Brain pericyte (primary cell): Measurements from ENCODE around the gene FLT4.
"Not testable (repeated sequence)": the region's sequence is repeated elsewhere in the genome, so short reads cannot be mapped to it uniquely, and the experiment has no call there.

Experiments
- DNase-seq: peaks from one replicate; pipeline ENCODE4 v3.0.0-alpha.2; 2012; ENCODE audit warnings: low read depth, low spot score

FLT4 gene

DNA sequence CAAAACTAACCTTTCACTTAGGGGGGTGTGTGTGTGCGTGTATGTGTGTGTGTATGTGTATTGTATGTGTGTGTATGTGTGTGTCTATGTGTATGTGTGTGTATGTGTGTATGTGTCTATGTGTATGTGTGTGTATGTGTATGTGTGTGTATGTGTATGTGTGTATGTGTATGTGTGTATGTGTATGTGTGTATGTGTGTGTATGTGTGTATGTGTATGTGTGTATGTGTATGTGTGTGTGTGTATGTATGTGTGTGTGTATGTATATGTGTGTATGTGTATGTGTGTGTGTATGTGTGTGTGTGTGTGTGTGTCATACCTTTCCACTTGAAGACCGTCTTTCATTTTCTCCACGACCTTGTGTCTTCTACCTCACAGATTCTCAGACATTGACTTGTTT lies 20.8 kb upstream of the FLT4 start:
- DNase-seq = no peak

DNA sequence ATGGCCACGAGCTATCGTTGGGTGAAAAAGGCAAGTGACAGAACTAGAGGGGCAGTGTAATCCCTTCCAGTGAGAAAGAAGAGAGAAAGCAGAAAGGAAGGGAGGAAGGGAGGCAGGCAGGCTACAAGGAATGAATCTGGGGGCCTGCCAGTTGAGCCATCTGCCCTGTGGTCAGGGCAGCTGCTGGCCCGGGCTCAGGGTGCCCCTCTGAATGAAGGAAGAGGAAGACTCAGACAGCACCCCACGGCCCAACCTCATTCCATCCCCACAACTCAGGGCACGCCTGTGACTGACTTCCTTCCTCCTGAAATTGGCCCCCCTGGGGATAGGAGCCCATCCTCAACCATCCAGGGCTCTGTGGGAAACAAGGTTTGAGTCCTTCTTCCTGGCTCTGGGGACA lies 20.3 kb upstream of the FLT4 start:
- no peak for DNase-seq

DNA sequence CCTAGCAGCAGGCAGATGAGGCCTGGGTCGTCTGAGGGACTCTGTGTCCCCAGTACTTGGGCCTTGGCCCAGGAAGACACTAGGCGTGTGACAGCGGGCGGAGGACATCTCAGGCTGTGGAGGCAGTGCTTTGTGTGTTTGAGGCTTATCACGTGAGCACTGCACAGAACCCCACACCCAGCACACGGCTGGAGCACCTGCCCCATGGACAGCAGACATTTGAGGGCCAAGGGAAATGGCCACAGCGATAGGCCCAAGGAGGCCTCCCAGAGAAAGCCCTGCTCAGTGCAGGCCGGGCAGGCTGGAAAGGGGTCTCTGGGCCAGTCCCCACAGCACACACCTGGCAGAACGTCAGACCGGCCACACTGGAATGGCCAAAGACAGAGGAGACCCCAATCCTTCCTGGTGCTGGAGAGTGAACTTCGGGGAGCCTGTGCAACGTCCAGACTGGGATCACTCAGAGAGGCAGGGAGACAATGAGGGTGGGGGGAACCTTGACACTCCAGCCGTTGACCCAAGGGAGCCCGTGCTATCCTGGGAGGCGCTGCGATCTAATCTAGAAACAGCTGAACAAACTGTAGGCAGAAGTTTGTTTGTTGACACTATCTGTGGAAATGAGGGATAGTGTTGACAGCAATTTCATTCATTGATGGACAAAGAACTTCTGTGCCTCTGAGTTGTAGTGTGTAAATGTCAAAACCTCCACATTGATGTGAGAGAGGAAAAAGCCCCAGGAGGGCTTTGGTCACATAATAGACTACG lies 19.6 kb upstream of the FLT4 start:
- DNase-seq = no peak

DNA sequence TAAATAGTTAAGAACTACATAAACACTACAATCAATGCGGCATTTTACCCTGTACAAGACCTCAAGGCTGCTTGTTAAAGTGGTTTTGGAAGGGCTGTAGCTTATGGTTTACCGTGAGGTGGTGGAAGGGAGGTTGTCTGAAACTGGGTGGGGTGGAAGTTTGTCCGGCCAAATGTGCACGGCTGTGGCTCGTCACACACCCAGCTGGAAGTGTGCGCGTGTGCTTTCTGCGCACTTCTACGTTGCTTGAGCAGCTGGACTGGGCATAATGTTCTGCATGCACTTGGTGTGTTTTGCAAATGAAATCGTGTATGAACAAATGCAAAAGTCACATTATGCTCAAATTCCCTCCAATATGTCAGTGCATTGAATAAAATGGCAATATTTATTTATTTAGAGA lies 17.4 kb upstream of the FLT4 start:
- DNase-seq = no peak

GRCh38 chr5:180665682-180666404 lies 16.4 kb upstream of the FLT4 start:
- DNase-seq = no peak

GRCh38 chr5:180658774-180659564 lies 9.6 kb upstream of the FLT4 start:
- DNase-seq = no peak

- not testable (repeated sequence) for DNase-seq
Observed at GRCh38 chr5:180655243-180655642, 5.8 kb upstream of the FLT4 start.

DNA sequence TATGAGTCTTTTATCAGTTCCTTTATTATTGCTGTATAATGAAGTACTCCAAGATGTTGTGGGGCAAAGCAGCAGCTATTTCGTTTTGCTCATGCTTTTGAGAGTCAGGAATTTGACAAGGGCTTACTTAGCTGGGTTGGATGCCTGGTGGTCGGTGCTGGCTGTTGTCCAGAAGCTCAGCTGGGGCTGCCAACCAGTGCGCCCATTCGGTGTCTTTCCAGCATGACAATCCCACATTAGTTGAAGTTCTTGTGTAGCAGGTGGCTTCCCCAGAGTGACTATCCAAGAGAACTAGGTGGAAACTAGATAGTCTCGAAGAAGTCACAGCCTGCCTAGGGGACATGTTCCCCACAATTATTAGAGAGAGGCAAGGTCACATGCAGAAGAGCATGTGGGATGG lies 3.4 kb upstream of the FLT4 start:
- DNase-seq = no peak

- no peak for DNase-seq
Observed at GRCh38 chr5:180652346-180652745, 2.9 kb upstream of the FLT4 start.

GRCh38 chr5:180648658-180649296 lies 623 bp downstream of the FLT4 start:
- no peak for DNase-seq

DNA sequence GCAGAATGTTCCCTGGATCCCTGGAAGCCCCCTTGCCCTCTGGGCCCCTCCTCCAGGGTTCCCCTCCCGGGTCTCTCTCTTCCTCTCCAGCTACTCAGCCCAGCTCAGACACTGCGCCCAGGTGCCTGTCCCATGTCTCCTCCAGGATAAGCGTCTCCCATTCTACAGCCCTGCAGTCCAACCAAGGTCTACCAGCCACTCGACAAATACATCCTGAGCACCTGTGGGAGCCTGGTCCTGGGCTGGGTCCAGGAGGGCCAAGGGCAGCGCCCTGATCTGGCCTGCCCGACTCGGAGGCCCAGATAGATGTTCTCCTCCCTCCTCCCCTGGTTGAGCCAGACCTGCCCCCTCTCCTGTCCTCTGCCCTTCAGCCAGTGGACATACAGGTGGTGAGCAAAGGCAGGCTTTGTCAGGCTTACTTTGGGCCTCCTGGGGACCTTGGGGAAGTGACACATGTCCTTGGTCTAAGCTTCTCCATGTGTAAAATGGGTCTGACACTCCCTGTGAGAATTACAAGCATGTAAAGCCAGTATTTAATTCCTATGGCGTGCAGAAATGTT lies 1.4 kb downstream of the FLT4 start:
- no peak for DNase-seq

DNA sequence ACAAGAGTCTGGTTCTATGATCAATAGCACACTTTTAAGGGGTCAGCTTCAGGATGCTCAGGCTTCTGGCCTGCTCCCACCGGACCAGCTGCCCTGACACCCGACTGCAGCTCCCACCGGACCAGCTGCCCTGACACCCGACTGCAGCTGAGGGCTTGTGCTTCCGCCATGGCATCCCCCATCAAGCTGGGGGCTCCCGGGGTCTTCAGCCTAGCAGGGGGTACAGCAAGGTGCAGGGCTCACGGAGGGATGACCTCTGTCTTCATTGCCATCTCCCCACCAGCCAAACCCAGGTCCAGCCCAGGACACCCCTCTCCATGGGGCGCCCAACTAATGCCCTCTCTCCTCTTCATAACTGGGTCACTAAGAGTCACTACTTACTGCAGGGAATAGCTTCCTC lies 1.9 kb downstream of the FLT4 start:
- DNase-seq = no peak

- DNase-seq = no peak
Observed at GRCh38 chr5:180646963-180647305, 2.5 kb downstream of the FLT4 start.

GRCh38 chr5:180646289-180646962 lies 3.0 kb downstream of the FLT4 start:
- no peak for DNase-seq

GRCh38 chr5:180645274-180646204 lies 3.9 kb downstream of the FLT4 start:
- DNase-seq = no peak

GRCh38 chr5:180644825-180645273 lies 4.6 kb downstream of the FLT4 start:
- DNase-seq = no peak

DNA sequence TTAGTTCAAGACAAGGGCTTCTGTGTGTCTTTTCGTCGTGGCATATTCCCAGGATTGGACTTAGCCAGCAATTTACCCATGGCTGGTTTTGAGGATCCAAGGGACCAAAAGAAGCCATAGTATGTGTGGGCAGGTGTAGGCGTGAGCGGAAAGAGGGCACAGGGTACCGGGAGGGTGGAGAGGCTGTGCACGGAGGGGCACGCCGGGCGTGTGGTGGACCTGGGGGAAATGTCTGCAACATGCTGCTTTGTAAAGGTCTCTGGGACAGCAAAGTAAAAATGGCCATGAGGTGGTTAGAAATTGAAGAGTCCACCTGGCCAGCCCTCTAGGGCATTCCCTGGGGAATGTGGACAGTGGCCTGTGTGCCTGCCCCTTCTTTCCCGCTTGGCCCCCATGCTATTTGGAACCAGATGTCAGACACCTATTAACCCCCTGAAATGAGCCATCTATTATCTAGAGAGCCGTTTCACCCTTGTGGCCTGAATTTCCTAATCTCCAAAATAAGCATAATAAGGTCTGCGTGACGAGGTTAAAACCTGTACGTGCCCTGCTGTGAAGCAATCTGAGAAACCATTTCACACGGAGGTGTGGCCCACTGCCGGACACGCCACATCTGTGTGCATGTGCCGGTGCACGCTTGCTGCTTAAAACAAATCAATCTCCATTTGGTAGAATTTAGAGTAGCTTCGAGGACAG lies 5.1 kb downstream of the FLT4 start:
- no peak for DNase-seq

- no peak for DNase-seq
Observed at GRCh38 chr5:180643191-180643851, 6.1 kb downstream of the FLT4 start.

GRCh38 chr5:180642779-180643178 lies 6.6 kb downstream of the FLT4 start:
- no peak for DNase-seq
